Measurements from ENCODE around the gene ST6GAL1.

DNA sequence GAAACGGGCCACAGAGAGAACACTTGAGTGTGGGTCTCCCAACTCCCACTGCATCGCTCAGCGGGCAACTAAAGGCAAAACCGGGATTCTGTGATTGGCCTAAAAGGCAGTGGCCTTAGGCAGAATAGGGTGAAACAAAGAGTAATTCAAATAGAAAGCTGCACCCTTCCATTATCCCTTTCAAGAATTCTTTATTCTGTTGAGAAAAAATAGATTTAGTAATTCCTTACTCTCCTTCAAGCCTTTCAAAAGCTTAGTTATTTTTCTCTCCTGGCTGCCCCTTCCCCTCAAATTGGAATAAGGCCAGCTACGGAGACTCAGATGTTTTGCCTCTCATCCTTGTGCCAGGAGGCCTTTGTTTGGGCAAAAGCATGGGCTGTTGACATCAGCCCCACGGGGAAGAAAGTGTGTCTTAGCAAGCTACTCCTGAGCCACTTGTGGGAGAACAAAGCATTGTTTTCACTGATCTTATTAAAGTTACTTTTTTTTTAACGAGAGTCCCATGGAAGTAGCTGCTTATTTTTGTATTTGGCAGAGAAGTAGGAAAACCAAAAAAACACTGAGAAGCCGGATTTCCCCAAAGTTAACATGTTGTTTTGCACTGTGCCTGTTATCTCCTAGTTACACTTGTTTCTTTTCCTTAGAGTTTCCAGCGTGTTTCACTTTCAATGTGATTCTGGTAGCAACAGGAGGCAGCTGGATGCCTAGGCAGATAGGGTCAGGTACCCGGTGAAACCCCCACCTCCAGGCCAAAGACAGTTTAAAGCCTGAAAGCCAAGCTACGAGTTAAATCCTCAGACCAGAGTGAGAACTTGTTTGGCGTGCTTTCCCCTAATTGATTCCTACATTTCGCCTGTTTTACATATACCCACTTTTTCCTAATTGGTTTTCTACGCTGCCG, 2.2 kb downstream of the ST6GAL1 start:
- TF ChIP-seq, protein P1, sequence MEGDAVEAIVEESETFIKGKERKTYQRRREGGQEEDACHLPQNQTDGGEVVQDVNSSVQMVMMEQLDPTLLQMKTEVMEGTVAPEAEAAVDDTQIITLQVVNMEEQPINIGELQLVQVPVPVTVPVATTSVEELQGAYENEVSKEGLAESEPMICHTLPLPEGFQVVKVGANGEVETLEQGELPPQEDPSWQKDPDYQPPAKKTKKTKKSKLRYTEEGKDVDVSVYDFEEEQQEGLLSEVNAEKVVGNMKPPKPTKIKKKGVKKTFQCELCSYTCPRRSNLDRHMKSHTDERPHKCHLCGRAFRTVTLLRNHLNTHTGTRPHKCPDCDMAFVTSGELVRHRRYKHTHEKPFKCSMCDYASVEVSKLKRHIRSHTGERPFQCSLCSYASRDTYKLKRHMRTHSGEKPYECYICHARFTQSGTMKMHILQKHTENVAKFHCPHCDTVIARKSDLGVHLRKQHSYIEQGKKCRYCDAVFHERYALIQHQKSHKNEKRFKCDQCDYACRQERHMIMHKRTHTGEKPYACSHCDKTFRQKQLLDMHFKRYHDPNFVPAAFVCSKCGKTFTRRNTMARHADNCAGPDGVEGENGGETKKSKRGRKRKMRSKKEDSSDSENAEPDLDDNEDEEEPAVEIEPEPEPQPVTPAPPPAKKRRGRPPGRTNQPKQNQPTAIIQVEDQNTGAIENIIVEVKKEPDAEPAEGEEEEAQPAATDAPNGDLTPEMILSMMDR (IDR thresholded peaks at IDR 0.05), result no peak
- TF ChIP-seq POLR2A (IDR thresholded peaks at IDR 0.05), result no peak
